AG10803 (cell line): ENCODE measurements around the gene USP6NL.
"Not testable (repeated sequence)": the region's sequence is repeated elsewhere in the genome, so short reads cannot be mapped to it uniquely, and the experiment has no call there.

Experiments used
- DNase-seq: peaks from one replicate; pipeline ENCODE4 v3.0.0; 2010; ENCODE audit warnings: low read depth
- H3K4me3 ChIP-seq: 2 replicates; pipeline ENCODE4 v1.5.1; 2011; ENCODE audit warnings: mild to moderate bottlenecking, low read length, control low read depth
- TF ChIP-seq, protein P1 (sequence below): conservative IDR thresholded peaks from 2 replicates; pipeline ENCODE4 v1.5.1; 2011; ENCODE audit warnings: mild to moderate bottlenecking, low read length, control low read depth, inconsistent platforms

The USP6NL gene

DNA sequence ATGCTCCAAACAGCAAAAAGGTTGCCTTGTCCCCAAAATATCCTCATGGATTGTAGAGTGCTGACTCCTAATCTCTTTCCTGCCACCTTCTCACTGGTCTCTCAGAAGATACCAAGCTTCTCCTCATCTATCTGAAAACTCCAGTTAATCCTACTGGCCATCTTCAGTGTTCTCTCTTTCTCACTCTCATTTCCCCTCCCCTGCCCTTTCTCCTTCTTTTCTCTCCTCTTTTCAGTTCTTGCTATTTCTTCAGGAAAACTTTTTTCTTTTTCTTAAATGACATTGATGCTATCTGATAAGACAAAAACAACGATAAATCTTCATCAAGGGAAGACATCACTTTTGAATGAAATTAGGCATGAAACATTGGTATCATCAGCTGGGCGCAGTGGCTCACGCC lies 109.8 kb downstream of the USP6NL start:
- H3K4me3 ChIP-seq = no peak overlapping the region
- TF ChIP-seq, protein P1, sequence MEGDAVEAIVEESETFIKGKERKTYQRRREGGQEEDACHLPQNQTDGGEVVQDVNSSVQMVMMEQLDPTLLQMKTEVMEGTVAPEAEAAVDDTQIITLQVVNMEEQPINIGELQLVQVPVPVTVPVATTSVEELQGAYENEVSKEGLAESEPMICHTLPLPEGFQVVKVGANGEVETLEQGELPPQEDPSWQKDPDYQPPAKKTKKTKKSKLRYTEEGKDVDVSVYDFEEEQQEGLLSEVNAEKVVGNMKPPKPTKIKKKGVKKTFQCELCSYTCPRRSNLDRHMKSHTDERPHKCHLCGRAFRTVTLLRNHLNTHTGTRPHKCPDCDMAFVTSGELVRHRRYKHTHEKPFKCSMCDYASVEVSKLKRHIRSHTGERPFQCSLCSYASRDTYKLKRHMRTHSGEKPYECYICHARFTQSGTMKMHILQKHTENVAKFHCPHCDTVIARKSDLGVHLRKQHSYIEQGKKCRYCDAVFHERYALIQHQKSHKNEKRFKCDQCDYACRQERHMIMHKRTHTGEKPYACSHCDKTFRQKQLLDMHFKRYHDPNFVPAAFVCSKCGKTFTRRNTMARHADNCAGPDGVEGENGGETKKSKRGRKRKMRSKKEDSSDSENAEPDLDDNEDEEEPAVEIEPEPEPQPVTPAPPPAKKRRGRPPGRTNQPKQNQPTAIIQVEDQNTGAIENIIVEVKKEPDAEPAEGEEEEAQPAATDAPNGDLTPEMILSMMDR = no peak
- DNase-seq = no peak

- TF ChIP-seq, protein P1 = no peak
- no peak overlapping the region for H3K4me3 ChIP-seq
- no peak for DNase-seq
Measured at GRCh38 chr10:11499425-11500071, 111.9 kb downstream of the USP6NL start.

- H3K4me3 ChIP-seq = no peak overlapping the region
- no peak for DNase-seq
- TF ChIP-seq, protein P1 = no peak
Measured at GRCh38 chr10:11498399-11498798, 113.1 kb downstream of the USP6NL start.

GRCh38 chr10:11494923-11495322 lies 116.5 kb downstream of the USP6NL start:
- not testable (repeated sequence) for DNase-seq, H3K4me3 ChIP-seq
- TF ChIP-seq, protein P1 = peak; percentile 38

GRCh38 chr10:11493646-11494045 lies 117.8 kb downstream of the USP6NL start:
- no peak overlapping the region for H3K4me3 ChIP-seq
- DNase-seq = no peak
- TF ChIP-seq, protein P1 = no peak

GRCh38 chr10:11491087-11491486 lies 120.4 kb downstream of the USP6NL start:
- H3K4me3 ChIP-seq = no peak overlapping the region
- TF ChIP-seq, protein P1 = no peak
- DNase-seq = no peak

DNA sequence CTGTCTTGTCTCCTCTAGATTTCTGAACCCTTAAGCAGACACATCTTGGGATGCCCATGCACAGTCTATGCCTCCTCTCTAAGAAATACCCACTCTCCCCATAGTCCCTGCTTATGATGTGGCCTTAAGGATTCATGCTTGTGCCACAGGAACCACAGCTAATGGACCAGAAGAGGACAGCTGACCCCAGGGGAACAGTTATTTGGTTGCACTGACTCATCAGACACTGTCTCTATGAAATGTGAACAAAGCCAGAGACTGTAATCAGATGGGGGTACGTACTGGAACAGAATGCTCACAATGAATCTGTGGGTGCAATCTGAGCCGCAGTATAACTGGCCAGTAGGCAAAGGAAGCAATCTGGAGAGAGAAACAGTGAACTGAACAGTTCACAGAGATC lies 121.9 kb downstream of the USP6NL start:
- TF ChIP-seq, protein P1 = no peak
- DNase-seq = no peak
- no peak overlapping the region for H3K4me3 ChIP-seq
